Subcutaneous adipose tissue (tissue), 4 donors: Measurements from ENCODE around the gene GPR146. TPM values are rescaled to one million over a fixed set of nuclear protein-coding genes. Genes with fewer than 3 reads are reported as not detected.

Experiments used
- CTCF ChIP-seq: fragments of 450-650 bp; IDR thresholded peaks from one replicate; pipeline ENCODE4 v1.5.1; 2016; ENCODE audit warnings: low read depth, mild to moderate bottlenecking, control low read depth, antibody characterized with exemption, moderate library complexity
- small RNA-seq: library from RNA; depleted of rRNA; stranded (forward); fragments of <200 nt; gene quantifications from one replicate; pipeline ENCODE3, GENCODE V24; 2016
- total RNA-seq, 4 donors: library from RNA; depleted of rRNA; stranded (reverse); fragments of >200 nt; gene quantifications; one replicate each; pipeline ENCODE4 v1.1.0, GENCODE V29; 2016

GPR146 gene
- total RNA-seq, 4 donors from 2014 or later, result 44.0 to 145 (median 61.4) TPM

GRCh38 chr7:1106063-1106792 is 61.9 kb downstream of the GPR146 start:
- no peak for TF ChIP-seq CTCF

- no peak for TF ChIP-seq CTCF
Measured at GRCh38 chr7:1106793-1107421, 62.6 kb downstream of the GPR146 start.

GRCh38 chr7:1108264-1108920 is 64.0 kb downstream of the GPR146 start:
- no peak for TF ChIP-seq CTCF

Small RNAs within 50 kb of the gene (small RNA-seq; reads per million reads assigned to genes)
- gene MIR339, result 8.4 reads per million, percentile 87 among the genes with 10 or more reads in this experiment

Other genes starting within 250 kb of the GPR146 start
- gene SUN1, start 212.1 kb upstream of the GPR146 start, total RNA-seq, result 100 to 1,000 TPM; 103 to 239 (median 166) TPM
- 10 to 100 TPM; 16.3 to 35.0 (median 17.9) TPM for gene GET4, start 168.0 kb upstream of the GPR146 start, total RNA-seq
- gene ADAP1, start 89.9 kb upstream of the GPR146 start, total RNA-seq, result 10 to 100 TPM in 3 of 4 donors, 1 to 10 TPM in 1; 8.9 to 12.4 (median 10.2) TPM
- gene COX19, start 69.0 kb upstream of the GPR146 start, total RNA-seq, result 10 to 100 TPM; 13.9 to 18.3 (median 14.9) TPM
- not detected for gene CYP2W1, start 61.4 kb upstream of the GPR146 start, total RNA-seq
- 1 to 10 TPM; 4.2 to 8.9 (median 6.0) TPM for gene GPER1, start 43.6 kb downstream of the GPR146 start, total RNA-seq
- gene ZFAND2A, start 115.7 kb downstream of the GPR146 start, total RNA-seq, result 10 to 100 TPM; 23.9 to 29.2 (median 26.7) TPM
- not detected for gene UNCX, start 188.3 kb downstream of the GPR146 start, total RNA-seq